Jurkat, Clone E6-1 (cell line): ENCODE results near the gene CD7. TPM values are rescaled to one million over a fixed set of nuclear protein-coding genes. Genes with fewer than 3 reads are reported as not detected.
"Not testable (repeated sequence)": the region's sequence is repeated elsewhere in the genome, so short reads cannot be mapped to it uniquely, and the experiment has no call there.

ENCODE experiments used
- DNase-seq: peaks from one replicate; pipeline ENCODE4 v3.0.0-alpha.2; 2011; ENCODE audit warnings: low read depth, low spot score
- H3K4me3 ChIP-seq: 2 replicates; pipeline ENCODE4 v1.5.1; 2011; ENCODE audit warnings: mild to moderate bottlenecking, low read length, control low read depth, moderate library complexity
- polyA plus RNA-seq: library from polyadenylated mRNA; unstranded; fragments of >200 nt; gene quantifications from one replicate; pipeline ENCODE4 v1.2.1, GENCODE V29; 2012; ENCODE audit warnings: missing spikeins; ENCODE audit not compliant: insufficient read length, insufficient read depth

The CD7 gene
- polyA plus RNA-seq: 165 TPM

DNA sequence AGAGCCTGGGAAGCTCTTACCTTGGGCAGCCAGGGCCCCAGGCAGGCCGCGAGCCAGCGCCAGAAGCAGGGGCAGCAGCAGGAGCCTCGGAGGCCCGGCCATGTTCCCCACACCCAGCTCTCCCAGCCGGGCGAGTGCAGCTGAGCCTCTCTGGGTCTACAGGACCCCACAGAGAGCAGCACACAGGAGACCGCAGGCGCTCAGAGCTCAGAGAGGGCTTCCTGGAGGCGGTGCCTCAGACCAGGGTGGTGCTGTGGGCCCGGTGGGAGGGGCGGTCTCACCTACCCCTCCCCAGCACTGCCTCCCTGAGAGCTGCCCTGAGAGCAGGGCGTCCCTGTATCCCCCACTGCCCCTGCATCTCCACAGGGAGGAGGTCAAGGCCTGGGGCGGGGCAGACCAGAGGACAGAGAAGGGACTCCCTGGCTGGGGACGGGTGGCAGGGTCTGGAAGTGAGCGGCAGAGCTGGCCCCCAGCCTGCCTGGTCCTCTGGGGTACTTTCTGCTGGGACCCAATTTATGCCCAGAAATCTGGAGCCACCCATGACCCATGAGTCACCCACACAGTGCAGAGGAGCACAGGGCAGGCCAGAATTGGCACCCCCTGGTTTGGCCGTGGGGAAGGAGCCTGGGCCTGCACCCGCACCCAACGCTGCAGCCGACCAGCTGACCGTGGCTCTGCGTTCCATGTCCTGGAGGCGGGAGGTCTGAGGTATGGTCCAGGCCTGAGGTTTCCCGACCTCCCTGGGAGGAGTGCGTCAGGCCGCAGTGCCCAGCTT, at the start of gene CD7:
Gene CD7 (minus strand): TSS at position 215 of the 775 bp plus-strand sequence. CDS start 113 bp downstream, at position 102.
- peak; percentile 83 for DNase-seq
- peak within 1 kb of the TSS; percentile 68 for H3K4me3 ChIP-seq

DNA sequence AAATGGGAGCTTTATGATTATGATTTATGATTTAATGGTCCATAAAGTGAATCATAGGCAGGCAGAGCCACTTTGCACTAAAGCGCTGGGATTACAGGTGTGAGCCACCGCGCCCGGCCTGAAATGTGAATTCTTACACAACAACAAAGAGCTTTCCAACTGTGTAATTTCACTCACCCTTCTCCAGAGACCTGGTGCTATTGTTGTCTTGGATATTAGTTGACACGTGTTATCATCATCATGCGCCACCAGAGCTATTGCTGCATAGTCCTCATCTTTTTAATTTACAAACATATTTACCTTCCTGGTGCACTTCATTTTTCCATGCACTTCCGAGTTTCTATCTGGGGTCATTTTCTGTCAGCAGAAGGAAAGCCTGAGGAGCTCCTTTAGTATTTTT, 49.3 kb upstream of the CD7 start:
- DNase-seq: no peak
- H3K4me3 ChIP-seq: no peak overlapping the region

DNA sequence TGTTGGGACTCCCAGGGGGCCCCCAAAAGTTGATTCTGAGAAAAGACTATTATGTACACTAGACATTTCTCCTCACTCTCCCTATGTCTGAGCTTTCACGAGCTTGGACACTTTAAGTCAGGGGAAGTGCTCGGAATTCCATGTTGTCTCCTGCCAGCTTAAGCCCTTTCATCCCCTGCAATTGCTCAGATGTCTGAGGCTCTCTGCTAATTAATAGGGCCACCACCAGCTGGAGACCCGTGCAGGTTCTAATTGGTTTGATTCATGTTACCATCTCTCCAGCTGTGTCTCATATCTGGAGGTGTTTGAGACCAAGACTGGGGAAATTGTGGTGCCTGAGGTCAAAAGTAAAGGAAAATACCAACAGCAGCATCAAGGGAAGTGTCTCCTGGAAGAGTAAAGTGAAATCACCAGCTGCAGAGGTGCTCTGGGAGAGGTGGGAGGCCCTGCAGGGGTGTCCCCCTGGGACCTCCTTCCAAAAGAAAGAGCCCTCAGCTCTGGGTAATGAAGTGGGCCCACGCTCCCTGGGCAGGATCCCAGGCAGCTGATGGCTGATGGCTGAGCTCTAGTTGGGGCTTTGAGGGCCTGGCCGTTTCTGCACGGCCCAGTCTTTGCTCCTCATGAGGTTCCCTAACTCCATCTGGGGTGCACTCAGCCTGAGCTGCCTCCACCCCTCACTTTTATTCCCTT, 48.3 kb upstream of the CD7 start:
- H3K4me3 ChIP-seq: no peak overlapping the region

DNA sequence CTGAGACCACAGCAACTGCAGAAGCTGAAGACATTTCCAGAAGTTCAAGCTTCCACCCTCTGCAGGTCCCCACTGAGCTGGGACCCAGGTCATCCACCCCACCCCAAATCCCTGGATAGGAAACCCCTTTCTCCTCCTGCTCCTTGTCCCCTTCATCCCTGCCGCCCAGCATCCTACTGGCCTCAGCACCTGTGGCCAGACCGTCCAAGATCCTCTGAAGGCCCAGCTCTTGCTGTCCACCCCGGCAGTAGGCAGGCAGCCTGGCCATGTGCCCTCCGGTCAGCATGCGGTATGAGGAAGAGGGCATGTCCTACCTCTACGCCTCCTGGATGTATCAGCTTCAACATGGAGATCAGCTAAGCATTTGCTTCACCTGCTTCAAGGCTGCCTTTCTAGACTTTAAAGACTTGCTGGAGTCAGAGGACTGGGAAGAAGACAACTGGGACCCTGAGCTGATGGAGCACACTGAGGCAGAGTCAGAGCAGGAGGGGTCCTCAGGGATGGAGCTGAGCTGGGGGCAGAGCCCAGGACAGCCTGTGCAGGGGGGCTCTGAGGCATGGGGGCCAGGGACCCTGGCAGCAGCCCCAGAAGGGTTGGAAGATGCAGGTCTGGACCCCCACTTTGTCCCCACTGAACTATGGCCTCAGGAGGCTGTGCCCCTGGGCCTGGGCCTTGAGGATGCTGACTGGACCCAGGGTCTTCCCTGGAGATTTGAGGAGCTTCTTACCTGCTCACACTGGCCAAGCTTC, 44.7 kb upstream of the CD7 start:
- H3K4me3 ChIP-seq: no peak overlapping the region
- DNase-seq: no peak

More for the DNA sequence above, 48.3 kb upstream of the CD7 start:
- DNase-seq: no peak

DNA sequence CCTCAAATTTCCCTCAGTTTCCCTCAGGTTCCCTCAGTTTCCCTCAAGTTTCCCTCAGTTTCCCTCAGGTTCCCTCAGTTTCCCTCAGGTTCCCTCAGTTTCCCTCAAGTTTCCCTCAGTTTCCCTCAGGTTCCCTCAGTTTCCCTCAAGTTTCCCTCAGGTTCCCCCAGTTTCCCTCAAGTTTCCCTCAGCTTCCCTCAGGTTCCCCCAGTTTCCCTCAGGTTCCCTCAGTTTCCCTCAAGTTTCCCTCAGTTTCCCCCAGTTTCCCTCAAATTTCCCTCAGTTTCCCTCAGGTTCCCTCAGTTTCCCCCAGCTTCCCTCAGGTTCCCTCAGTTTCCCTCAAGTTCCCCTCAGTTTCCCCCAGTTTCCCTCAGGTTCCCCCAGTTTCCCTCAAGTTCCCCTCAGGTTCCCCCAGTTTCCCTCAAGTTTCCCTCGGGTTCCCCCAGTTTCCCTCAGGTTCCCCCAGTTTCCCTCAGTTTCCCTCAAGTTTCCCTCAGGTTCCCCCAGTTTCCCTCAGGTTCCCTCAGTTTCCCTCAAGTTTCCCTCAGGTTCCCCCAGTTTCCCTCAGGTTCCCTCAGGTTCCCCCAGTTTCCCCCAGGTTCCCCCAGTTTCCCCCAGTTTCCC, 42.2 kb upstream of the CD7 start:
- H3K4me3 ChIP-seq, DNase-seq: not testable (repeated sequence)

DNA sequence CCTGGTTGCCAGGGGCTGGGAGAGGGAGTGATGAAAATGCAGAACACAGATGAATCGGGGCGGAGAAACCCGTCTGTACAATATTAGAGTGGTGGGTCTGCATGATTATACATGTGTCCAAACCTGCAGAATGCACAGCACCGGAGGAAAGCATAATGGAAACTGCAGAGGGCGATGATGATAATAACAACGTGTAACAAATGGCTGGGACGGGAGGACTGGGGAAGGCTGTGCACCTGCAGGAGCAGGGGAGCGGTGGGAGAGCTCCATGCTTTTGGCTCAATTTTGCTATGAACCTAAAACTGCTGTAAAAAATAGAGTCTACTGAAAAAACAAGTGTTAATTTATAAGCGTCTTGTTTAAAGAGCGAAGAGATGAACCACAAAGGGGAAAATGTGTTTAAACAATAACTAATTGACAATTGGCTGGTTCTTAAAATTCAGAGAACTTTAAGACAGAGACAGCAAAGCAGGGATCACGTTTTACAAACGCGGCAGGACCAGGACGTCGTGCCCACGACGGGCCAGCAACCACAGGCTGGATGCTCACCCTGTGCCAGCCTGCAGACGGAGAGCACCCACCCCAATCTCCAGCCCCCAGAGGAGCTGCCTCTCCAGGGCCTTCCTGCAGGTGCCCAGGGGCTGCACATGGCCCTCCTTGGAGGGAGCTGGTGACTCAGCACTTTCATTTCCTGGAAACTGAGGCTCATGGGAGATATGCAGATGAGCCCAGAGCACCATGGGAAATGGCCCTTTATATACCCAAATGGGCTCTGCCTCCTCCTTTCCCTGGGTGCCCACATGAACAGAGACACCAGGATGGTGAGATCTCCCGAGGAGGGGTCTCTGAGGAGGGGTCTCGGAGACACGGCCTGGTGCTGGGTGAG, 41.3 kb upstream of the CD7 start, which contains the start of gene TEX19:
Gene TEX19 (plus strand): TSS at position 783 of the 886 bp plus-strand sequence. CDS start 2,904 bp downstream, outside the sequence.
- DNase-seq: peak; percentile 75
- H3K4me3 ChIP-seq: peak within 1 kb of the TSS; percentile 15

DNA sequence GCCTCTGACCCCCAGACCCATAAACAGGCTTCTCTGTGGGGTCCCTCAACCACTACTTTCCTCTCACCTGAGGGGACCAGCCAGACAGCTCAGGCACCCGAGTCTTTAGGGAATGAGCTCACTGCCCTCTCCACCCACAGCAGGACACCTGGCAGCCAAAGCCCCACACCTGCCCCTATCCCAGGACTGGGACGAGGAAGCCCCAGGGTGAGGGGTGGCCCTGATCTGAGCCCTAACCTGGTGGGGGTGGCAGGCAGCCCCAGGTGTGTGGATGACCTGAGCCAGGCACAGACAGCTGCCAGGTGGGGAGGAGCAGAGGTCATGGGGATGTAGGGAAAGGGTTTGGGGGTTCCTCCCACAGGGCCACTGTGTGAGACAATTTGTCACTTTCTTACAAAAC, 40.0 kb upstream of the CD7 start:
- no peak for DNase-seq
- no peak overlapping the region for H3K4me3 ChIP-seq

DNA sequence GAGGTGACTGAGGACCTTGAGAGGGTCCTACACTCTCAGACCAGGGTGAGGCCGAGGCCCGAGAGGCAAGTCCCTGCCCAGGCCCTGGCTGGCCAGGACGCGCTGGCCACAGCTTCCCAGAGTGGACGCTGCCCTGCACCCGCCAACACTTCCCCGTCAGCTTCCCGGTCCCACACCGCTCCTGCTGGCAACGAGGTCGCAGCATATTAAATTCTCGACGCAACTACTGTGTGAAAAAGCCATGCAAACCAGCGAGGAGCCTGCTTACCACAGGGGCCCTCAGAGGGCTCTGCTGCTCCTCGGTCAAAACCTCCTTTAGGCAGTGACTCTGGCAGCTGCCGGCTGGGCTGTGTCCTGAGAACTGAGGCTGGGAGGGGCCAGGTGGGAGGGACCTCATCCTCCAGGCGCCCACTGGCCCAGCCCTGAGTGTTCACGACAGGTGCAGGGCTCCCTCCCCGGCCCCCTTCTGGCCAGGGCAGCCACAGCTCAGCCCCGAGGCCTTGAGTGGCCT, 39.5 kb upstream of the CD7 start:
- no peak for DNase-seq
- no peak overlapping the region for H3K4me3 ChIP-seq

DNA sequence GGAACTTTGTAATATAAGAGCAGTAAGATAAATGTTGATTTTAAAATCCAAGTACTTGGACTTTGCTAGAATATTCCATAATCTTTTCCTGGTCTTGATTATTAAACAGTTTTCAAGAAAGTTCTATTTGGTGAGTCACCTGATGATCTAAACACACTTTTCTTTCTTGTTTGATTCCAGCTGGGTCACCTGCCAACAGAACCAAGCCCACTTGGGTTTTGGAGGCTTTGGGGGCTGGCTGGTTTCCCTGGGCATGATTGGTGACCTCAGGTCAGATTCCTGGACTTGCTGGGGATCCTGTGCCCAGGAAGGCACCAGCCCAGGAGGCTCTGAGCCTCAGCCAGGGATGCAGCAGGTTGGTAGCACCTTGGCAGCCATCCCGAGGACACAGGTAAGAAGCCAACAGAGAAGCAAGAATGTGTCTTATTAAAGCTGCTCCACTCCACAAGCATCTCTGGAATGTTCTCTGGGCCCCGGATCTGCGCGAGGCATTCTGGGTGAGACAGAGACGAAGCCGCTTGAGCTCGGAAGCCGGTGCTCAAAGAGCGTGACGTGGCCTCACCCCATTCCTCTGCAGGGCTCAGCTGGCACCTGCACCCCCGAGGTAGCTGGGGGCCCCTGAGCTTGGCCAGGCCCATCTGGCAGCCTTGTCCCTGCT, 38.5 kb upstream of the CD7 start:
- DNase-seq: no peak
- no peak overlapping the region for H3K4me3 ChIP-seq

DNA sequence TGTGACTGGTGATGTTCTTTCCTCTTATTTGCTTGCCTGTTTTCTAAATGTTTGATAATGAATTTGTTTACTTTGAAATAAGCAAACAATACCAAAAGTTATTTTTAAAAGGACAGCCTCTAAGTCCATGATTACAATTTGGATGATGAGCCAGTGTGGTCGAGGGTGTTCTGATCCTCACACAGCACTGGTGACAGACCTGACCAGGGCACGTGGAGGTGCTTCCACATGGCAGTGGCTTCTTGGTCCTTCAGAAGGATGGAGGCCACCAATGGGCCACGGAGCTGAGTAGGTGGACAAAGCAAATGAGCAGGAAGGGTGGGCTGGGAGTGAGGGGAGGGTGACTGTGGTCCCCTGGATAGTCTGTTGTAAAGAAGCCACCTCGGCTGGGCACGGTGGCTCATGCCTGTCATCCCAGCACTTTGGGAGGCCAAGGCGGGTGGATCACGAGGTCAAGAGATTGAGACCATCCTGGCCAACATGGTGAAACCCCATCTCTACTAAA, 37.4 kb upstream of the CD7 start:
- no peak overlapping the region for H3K4me3 ChIP-seq
- DNase-seq: no peak

DNA sequence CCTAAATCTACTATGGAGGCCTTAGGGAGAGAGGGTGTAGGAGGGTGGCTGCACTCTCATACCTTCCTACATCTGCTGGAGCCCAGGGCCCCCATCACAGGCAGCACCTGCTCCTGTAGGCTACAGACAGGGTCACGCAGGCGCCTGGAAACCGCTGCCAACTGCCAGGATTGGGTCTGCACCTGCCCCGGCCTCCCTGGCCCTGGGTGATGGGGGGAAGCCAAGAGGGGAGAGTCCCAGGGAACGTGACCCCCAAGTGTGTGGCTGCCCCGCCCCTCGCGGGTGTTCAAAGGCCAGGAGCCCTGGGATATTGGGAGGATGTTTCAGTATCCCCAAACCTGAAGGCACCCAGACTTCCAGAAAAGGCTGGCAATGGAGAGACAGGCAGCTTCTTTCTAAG, 36.1 kb upstream of the CD7 start:
- no peak for DNase-seq
- H3K4me3 ChIP-seq: no peak overlapping the region

DNA sequence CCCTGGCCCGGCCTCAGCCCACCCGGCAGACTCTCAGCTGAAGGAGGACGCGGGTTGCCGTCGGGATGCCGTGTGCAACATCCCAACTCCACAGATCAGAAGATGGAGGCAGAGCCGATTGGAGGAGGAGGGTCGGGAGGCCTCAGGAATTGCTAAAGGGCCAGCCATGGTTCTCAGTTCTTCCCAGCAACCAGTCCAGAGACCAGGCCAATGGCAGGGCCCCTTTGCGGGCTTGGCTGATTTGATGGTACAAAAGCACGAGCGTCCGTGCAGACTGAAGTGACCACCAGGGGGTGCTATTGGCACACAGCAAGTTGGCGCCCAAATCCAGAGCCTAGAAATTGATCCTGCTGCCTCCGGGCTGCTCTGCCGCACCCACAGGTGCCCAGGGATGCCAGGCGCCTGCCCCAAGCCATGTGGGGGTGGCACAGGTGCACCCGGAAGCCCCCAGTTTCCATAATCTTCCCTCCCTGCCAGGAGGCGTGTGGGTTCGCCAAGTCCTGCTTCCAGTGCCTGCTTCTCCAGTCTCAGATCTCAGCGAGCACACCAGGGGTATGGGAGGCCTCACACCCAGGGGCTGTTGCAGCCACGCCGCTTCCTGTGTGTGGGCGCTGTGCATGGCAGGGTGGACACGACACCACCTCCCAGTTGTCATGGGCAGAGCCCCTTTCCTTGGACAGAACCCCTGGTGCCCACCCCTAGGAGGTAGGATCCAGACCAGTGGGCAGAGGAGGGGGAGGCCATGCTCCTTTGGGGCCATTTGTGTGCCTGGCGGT, 34.5 kb upstream of the CD7 start:
- H3K4me3 ChIP-seq: no peak overlapping the region

DNA sequence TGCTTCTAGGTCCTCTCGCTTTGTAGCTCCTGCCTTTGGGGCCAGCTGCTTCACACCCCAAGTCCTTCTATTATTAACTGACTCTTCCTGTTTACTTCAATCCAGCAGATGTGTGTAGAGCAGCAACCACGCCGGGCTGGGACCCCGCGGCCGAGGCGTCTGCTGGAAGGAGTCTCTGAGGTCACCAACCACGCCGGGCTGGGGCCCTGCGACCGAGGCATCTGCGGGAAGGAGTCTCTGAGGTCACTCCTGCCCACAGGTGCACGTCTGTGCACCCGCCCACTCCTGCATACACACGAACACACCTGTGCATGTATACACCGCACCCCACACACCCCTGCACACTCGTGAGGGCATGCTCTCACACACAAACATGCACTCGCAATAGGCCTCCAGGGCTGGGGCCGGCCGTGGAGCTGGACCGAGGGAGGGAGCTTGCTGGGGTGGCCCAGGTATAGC, 33.9 kb upstream of the CD7 start:
- no peak overlapping the region for H3K4me3 ChIP-seq
- no peak for DNase-seq

More for the DNA sequence above, 34.5 kb upstream of the CD7 start:
- DNase-seq: peak; percentile 84

DNA sequence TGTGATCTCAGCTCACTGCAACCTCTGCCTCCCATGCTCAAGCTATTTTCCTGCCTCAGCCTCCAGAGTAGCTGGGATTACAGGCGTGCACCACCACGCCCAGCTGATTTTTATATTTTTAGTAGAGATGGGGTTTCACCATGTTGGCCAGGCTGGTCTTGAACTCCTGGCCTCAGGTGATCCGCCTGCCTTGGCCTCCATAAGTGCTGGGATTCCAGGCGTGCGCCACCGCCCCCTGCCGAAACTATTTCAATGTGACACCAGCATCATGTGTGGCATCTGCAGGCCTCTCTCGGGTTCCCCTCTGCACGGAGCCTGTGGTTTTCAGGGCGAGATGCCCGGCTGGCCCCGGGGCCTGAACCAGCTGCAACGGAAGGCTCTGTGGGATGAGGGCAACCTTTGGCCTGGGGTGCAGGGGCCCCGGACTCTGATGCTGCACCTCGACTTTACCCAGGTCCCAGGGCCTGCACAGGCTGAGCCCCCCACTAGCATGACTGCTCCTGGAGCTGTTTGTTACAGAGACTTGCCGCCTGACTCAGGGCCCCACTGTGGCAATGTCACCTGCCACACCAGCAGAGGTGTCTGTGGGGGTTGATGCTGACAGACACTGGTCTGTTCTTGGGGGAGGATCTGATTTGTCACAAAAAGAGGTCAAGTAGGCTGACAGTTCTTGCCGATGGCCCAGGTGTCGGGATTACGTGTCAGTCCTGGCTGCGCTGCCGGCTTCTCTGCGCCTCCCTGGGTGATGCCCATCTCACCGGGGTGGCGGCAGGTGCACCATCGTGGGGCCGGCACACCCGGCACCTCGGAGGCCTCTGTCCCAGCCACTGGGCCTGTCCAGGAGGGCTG, 33.0 kb upstream of the CD7 start:
- DNase-seq: no peak
- H3K4me3 ChIP-seq: no peak overlapping the region

DNA sequence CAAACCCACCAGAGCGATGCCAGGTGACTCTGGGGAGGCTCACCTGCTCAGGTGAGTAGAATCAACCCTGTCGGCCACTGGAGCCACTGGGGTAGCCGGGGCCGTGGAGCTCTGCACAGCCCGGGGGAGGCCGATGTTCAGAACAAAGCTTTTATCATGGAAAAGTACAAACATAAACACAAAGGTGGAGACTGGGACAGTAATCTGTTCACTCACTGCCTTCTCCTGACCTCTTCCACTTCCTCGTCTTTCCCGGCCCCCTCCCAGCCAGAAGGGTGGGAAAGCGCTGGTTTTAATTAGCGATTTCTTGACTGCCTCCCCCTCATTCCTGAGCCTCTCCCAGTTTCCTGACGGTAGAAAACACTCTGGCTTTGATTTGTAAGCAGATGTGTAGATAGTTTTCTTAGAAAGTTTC, 31.9 kb upstream of the CD7 start:
- H3K4me3 ChIP-seq: no peak overlapping the region
- DNase-seq: no peak

DNA sequence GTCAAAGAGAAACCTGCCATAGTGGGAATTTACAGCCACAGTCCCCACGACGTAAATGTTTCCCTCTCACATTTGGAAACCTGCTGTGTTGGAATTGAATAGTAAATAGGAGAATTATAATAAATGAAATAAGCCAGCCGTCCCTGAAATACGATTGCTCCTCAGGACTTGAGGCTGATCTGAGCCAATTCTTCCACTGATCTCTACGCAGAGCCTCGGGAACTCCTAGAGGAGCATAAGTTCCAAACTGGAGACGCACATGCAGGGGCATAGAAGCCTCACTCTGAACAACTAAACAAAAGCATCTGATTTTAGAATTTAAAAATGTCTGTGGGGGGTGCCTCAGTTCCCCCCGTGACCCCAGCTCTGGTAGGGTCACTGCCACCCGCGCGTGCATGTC, 31.5 kb upstream of the CD7 start:
- H3K4me3 ChIP-seq: no peak overlapping the region
- no peak for DNase-seq
